Liver (tissue), 9 donors: ENCODE data around the gene ARHGEF4. TPM values are rescaled to one million over a fixed set of nuclear protein-coding genes. Genes with fewer than 3 reads are reported as not detected.

Experiments used
- DNase-seq: peaks from one replicate; pipeline ENCODE4 v3.0.0-alpha.2; 2017; ENCODE audit warnings: low spot score
- H3K27ac ChIP-seq, 2 donors: one replicate each; pipeline ENCODE4 v1.7.0; 2013; ENCODE audit warnings: inconsistent platforms in 2 of 2, low read length in 2 of 2, control low read depth in 1 of 2, low read depth in 1 of 2, mild to moderate bottlenecking in 1 of 2
- H3K27me3 ChIP-seq, 4 donors: one replicate each; pipeline versions ENCODE4 v1.6.1 to v1.7.0; 2013; ENCODE audit warnings: low read length in 3 of 4, inconsistent platforms in 1 of 4, mild to moderate bottlenecking in 1 of 4, moderate library complexity in 1 of 4; ENCODE audit not compliant: control insufficient read depth in 4 of 4, insufficient read depth in 4 of 4
- H3K36me3 ChIP-seq, 4 donors: one replicate each; pipeline versions ENCODE4 v1.6.1 to v1.7.0; 2013; ENCODE audit warnings: low read length in 3 of 4, mild to moderate bottlenecking in 3 of 4, low read depth in 1 of 4, moderate library complexity in 1 of 4; ENCODE audit not compliant: control insufficient read depth in 4 of 4, insufficient read depth in 3 of 4
- H3K4me1 ChIP-seq, 4 donors: one replicate each; pipeline versions ENCODE4 v1.6.1 to v1.7.0; 2013; ENCODE audit warnings: low read length in 3 of 4, mild to moderate bottlenecking in 3 of 4, moderate library complexity in 1 of 4; ENCODE audit not compliant: control insufficient read depth in 4 of 4, insufficient read depth in 4 of 4
- H3K4me3 ChIP-seq, 3 donors: one replicate each; pipeline versions ENCODE4 v1.6.1 to v1.7.0; 2013; ENCODE audit warnings: low read length in 3 of 3, control low read depth in 1 of 3, low read depth in 1 of 3, mild to moderate bottlenecking in 1 of 3
- H3K9ac ChIP-seq, 2 donors: one replicate each; pipeline ENCODE4 v1.7.0; 2013; ENCODE audit warnings: low read length in 2 of 2, mild to moderate bottlenecking in 2 of 2, moderate library complexity in 2 of 2, control low read depth in 1 of 2, low read depth in 1 of 2
- H3K9me3 ChIP-seq, 4 donors: one replicate each; pipeline versions ENCODE4 v1.6.1 to v1.7.0; 2013; ENCODE audit warnings: low read length in 3 of 4; ENCODE audit not compliant: control insufficient read depth in 4 of 4
- EGR1 ChIP-seq, 2 donors: IDR thresholded peaks; 2 replicates each; pipeline ENCODE4 v1.6.1; 2016 to 2018; ENCODE audit warnings: antibody characterized with exemption in 2 of 2, low read depth in 2 of 2
- FOXA1 ChIP-seq: IDR thresholded peaks from 2 replicates; pipeline ENCODE4 v1.6.1; 2016; ENCODE audit warnings: antibody characterized with exemption
- FOXA2 ChIP-seq: IDR thresholded peaks from 2 replicates; pipeline ENCODE4 v1.6.1; 2016; ENCODE audit warnings: antibody characterized with exemption
- GABPA ChIP-seq, 2 donors: IDR thresholded peaks in 1 of 2; conservative IDR thresholded peaks in 1 of 2; 2 replicates each; pipeline ENCODE4 v1.6.1; 2016; ENCODE audit warnings: antibody characterized with exemption in 2 of 2, mild to moderate bottlenecking in 1 of 2, moderate library complexity in 1 of 2
- HNF4A ChIP-seq, 2 donors: conservative IDR thresholded peaks; 2 replicates each; pipeline ENCODE4 v1.6.1; 2016; ENCODE audit warnings: antibody characterized with exemption in 2 of 2, mild to moderate bottlenecking in 2 of 2
- HNF4G ChIP-seq: IDR thresholded peaks from 2 replicates; pipeline ENCODE4 v1.6.1; 2016; ENCODE audit warnings: antibody characterized with exemption
- JUND ChIP-seq, 2 donors: IDR thresholded peaks; 2 replicates each; pipeline ENCODE4 v1.6.1; 2016; ENCODE audit warnings: antibody characterized with exemption in 2 of 2
- NR2F2 ChIP-seq: IDR thresholded peaks from 2 replicates; pipeline ENCODE4 v1.6.1; 2016; ENCODE audit warnings: antibody characterized with exemption
- RAD21 ChIP-seq, 2 donors: IDR thresholded peaks; 2 replicates each; pipeline ENCODE4 v1.6.1; 2016; ENCODE audit warnings: antibody characterized with exemption in 2 of 2, mild to moderate bottlenecking in 2 of 2
- REST ChIP-seq: IDR thresholded peaks from 2 replicates; pipeline ENCODE4 v1.6.1; 2016; ENCODE audit warnings: antibody characterized with exemption, mild to moderate bottlenecking
- RXRA ChIP-seq, 2 donors: IDR thresholded peaks; 2 replicates each; pipeline ENCODE4 v1.6.1; 2017 to 2018; ENCODE audit warnings: antibody characterized with exemption in 2 of 2, mild to moderate bottlenecking in 1 of 2
- SP1 ChIP-seq: IDR thresholded peaks from 2 replicates; pipeline ENCODE4 v1.6.1; 2018; ENCODE audit warnings: antibody characterized with exemption, mild to moderate bottlenecking
- TAF1 ChIP-seq: conservative IDR thresholded peaks from 2 replicates; pipeline ENCODE4 v1.6.1; 2016; ENCODE audit warnings: antibody characterized with exemption, mild to moderate bottlenecking
- YY1 ChIP-seq: IDR thresholded peaks from 2 replicates; pipeline ENCODE4 v1.6.1; 2016; ENCODE audit warnings: antibody characterized with exemption, mild to moderate bottlenecking
- ZBTB33 ChIP-seq: IDR thresholded peaks from 2 replicates; pipeline ENCODE4 v1.6.1; 2016; ENCODE audit warnings: antibody characterized with exemption
- WGBS: extraction: QIAGEN DNeasy Blood & Tissue Kit; methylation state at CpG from one replicate; pipeline ENCODE4 v1.1.7; 2013; 5-methylcytosine and 5-hydroxymethylcytosine counted together
- polyA plus RNA-seq, 2 donors: library from polyadenylated mRNA; stranded (reverse) in 1 of 2; unstranded in 1 of 2; fragments of 200-250 nt in 1 of 2; fragments of >200 nt in 1 of 2; fragmentation: Nextera tagmentation in 1 of 2; extraction: Ambion mirVana in 1 of 2; gene quantifications; one replicate each; pipeline versions ENCODE4 v1.2.1 to v1.2.3, GENCODE V29; 2013 to 2015
- total RNA-seq, 2 donors: library from RNA; depleted of rRNA; stranded (reverse); fragments of >200 nt; gene quantifications; one replicate each; pipeline ENCODE4 v1.2.3, GENCODE V29; 2014
- TF ChIP-seq, protein P1 (sequence below): fragments of 150-350 bp; IDR thresholded peaks from 2 replicates; pipeline ENCODE4 v1.5.1; 2017; ENCODE audit warnings: improper control_type of control experiment, low read depth, low read length; ENCODE audit not compliant: missing input control
- TF ChIP-seq, protein P2 (sequence below): IDR thresholded peaks from 2 replicates; pipeline ENCODE4 v1.6.1; 2016; ENCODE audit warnings: antibody characterized with exemption
- TF ChIP-seq, protein P3 (sequence below): IDR thresholded peaks from 2 replicates; pipeline ENCODE4 v1.6.1; 2016; ENCODE audit warnings: antibody characterized with exemption
- donor health status: healthy.
- donor health status: healthy.
- donor health status: healthy.
- donor health status: healthy.
- donor health status: healthy.

ARHGEF4 gene
- total and polyA plus RNA-seq, 4 donors, result 0.08 TPM; not detected in 2

- TF ChIP-seq, protein P1, sequence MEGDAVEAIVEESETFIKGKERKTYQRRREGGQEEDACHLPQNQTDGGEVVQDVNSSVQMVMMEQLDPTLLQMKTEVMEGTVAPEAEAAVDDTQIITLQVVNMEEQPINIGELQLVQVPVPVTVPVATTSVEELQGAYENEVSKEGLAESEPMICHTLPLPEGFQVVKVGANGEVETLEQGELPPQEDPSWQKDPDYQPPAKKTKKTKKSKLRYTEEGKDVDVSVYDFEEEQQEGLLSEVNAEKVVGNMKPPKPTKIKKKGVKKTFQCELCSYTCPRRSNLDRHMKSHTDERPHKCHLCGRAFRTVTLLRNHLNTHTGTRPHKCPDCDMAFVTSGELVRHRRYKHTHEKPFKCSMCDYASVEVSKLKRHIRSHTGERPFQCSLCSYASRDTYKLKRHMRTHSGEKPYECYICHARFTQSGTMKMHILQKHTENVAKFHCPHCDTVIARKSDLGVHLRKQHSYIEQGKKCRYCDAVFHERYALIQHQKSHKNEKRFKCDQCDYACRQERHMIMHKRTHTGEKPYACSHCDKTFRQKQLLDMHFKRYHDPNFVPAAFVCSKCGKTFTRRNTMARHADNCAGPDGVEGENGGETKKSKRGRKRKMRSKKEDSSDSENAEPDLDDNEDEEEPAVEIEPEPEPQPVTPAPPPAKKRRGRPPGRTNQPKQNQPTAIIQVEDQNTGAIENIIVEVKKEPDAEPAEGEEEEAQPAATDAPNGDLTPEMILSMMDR, result no peak
- TF ChIP-seq HNF4G (no peak), NR2F2 (no peak)
- TF ChIP-seq, protein P2, sequence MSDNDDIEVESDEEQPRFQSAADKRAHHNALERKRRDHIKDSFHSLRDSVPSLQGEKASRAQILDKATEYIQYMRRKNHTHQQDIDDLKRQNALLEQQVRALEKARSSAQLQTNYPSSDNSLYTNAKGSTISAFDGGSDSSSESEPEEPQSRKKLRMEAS, result no peak
Measured at GRCh38 chr2:130823171-130823885, 13.4 kb upstream of the ARHGEF4 start (continued).

DNA sequence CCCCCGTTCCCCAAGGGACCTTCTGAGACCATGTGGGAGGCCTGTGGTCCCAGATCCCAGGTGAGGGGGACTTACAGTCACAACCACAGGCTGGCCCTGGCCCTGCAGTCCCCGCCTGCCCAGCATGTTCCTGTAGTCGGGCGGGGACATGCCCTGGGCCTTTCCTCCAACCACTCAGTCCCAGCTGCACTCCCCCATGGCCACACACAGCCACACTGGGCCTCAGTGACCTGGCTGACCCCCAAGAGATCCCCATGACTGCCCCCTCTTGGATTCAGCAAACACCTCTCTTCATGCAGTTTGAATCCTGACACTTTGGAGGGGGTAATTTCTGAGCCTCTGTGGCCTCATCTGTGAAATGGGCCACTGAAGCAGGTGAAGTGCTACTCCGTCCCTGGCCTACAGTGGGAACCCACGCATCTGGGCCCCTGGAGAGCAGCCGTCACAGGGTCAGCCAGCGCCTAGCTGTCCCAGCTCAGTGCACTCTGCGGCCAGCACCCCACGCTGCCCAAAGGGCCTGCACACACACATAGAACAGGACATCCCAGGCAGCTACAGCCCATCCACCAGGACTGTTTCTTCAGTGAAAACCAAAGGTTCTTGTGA lies 12.7 kb upstream of the ARHGEF4 start:
- Histone ChIP-seq H3K4me3 (no peak overlapping the region), H3K36me3 (no peaks in the 10 kb centered on the region), H3K9ac (no peak overlapping the region), H3K27ac (no peak overlapping the region), H3K27me3 (no peaks in the 10 kb centered on the region), H3K9me3 (no peaks in the 10 kb centered on the region), H3K4me1 (no peaks in the 10 kb centered on the region)
- TF ChIP-seq HNF4G (no peak), TAF1 (no peak), SP1 (no peak), YY1 (no peak), EGR1 (IDR thresholded peaks at IDR 0.05; ENCODE audit: low read depth in 2 of 2) (no peak), HNF4A (conservative IDR thresholded peaks at IDR 0.05) (no peak), GABPA (IDR thresholded peaks at IDR 0.05 in 1 of 2, conservative IDR thresholded peaks at IDR 0.05 in 1 of 2) (no peak)
- TF ChIP-seq, protein P1, result no peak
- DNase-seq, result no peak
- WGBS, result 87% methylated on average over 10 of the region's 10 CpGs

DNA sequence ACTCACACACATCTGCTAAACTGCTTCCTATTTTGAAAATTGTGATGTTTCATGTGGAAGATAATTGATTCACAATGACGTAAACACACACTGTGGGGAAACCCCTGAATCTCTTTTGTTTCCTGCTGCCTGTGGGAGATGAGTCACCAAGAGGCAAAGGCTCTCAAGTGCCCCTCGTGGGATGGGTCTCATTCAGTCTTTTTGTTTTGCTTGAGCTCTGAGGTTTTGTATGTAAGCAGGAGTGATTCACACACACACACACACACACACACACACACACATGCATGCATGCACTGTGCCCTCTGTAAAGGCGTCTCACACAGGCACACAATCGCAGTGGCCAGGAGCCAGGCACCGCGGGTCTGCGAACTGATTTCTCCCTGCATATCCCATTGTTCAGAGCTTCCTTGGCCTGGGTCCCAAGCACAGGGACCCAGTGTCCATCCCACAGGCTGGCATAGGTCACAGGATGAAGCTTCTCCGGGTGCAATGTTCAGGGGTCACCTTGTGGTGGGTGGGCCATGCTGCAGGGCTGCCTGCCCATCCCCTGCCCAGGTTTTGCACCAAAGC lies 12.1 kb upstream of the ARHGEF4 start:
- H3K4me1 ChIP-seq, result no peaks in the 10 kb centered on the region
- H3K4me3 ChIP-seq, result no peak overlapping the region
- no peak overlapping the region for H3K9ac ChIP-seq
- DNase-seq, result no peak
- H3K27me3 ChIP-seq, result no peaks in the 10 kb centered on the region
- H3K9me3 ChIP-seq, result no peaks in the 10 kb centered on the region
- no peak overlapping the region for H3K27ac ChIP-seq
- 53% methylated on average over 8 of the region's 8 CpGs for WGBS
- no peaks in the 10 kb centered on the region for H3K36me3 ChIP-seq
- no peak for TF ChIP-seq GABPA (IDR thresholded peaks at IDR 0.05 in 1 of 2, conservative IDR thresholded peaks at IDR 0.05 in 1 of 2)
- TF ChIP-seq FOXA2, result no peak
- no peak for TF ChIP-seq NR2F2
- no peak for TF ChIP-seq HNF4G
- TF ChIP-seq REST, result no peak
- TF ChIP-seq RAD21 (IDR thresholded peaks at IDR 0.05), result no peak
- TF ChIP-seq ZBTB33, result no peak
- TF ChIP-seq, protein P3, sequence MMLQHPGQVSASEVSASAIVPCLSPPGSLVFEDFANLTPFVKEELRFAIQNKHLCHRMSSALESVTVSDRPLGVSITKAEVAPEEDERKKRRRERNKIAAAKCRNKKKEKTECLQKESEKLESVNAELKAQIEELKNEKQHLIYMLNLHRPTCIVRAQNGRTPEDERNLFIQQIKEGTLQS, result no peak
- no peak for TF ChIP-seq SP1
- TF ChIP-seq JUND (IDR thresholded peaks at IDR 0.05), result no peak
- no peak for TF ChIP-seq EGR1 (IDR thresholded peaks at IDR 0.05; ENCODE audit: low read depth in 2 of 2)
- no peak for TF ChIP-seq FOXA1
- TF ChIP-seq, protein P2, result no peak
- no peak for TF ChIP-seq RXRA (IDR thresholded peaks at IDR 0.05)
- TF ChIP-seq TAF1, result no peak
